NCI-H1092 (cell line): ENCODE measurements around the gene CDK18.

Experiments
- DNase-seq: peaks from one replicate; lab custom pipeline; 2025; lab: John Stamatoyannopoulos, UW

CDK18 gene

GRCh38 chr1:205505076-205505729 is 734 bp downstream of the CDK18 start:
- no peak for DNase-seq

DNA sequence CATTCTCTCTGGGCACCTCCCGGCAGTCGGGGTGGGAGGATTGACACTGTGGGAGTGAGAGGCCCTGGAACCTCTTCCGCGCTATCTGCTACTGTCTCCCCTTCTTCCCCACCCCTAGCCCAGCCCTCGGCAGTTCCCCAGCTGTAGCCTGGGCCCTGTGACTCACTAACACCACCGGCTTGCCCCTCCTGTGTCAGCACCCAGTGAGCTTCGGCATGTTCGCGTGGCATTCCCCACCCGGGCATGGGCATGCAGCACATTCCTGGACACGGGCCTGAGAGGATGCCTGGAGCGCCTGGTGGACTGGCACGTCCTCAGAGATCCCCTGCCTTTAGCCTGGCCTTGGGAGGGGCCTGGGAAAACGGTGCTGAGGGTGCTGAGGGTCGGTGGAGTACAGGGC is 1.3 kb downstream of the CDK18 start:
- DNase-seq = no peak

DNA sequence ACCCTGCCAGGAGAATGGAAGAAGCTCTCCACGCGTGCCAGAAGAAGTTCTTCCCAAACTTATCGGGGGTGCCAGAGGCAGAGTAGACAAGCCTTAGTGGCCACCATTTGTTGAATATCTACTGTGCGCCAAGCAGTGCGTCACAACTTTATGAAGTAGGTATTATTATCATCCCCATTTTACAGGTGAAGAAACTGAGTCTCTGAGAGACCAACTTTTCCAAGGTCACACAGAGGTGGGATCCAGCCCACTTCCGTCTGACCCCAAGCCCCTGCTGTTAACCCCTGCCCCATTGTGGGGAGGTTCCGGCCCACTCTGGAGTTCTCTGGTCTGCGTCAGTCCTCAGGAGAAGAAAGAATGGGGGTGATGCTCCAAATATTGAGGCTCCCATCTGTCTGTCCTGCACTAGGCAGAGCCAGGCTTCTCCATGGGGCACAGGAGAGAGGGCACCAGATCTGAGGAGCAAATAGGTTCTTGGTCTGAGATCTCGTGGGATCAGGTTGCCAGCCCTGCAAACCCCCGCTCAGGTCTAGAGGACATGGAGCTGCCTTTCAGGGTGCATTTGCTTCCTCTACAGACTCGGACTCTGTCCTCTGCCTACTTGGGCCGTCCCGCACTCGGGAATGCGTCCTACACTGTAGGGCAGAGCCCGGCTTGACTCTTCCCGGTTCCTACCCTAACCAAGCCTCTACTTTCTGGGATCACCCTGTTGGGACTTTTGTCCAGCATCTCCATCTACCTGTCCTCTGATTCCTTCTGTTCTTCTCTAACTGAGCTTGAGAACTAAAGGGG is 2.1 kb downstream of the CDK18 start:
- no peak for DNase-seq

- DNase-seq = no peak
These were observed 3.8 kb downstream of the CDK18 start for GRCh38 chr1:205508227-205508714.

GRCh38 chr1:205510308-205510950 is 6.0 kb downstream of the CDK18 start:
- DNase-seq = peak; percentile 58

DNA sequence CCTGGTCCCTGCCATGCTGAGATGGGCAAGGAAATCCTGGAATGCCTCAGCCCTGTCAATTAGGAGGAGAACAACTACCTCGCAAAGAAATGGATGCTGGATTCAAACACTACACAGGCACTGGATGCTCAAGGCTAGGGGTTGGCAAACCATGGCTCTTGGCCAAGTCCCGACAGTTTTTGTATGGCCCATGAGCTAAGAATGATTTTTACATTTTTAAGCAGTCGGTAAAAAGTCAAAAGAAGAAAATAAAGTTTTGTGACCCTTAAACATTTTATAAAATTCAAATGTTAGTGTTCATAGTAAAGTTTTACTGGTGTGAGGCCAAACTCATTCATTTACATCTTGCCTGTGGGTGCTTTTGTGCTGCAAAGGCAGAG is 6.5 kb downstream of the CDK18 start:
- DNase-seq = no peak

GRCh38 chr1:205512059-205513045 is 7.9 kb downstream of the CDK18 start:
- peak; percentile 22 for DNase-seq

GRCh38 chr1:205513774-205514173 is 9.3 kb downstream of the CDK18 start:
- no peak for DNase-seq

DNA sequence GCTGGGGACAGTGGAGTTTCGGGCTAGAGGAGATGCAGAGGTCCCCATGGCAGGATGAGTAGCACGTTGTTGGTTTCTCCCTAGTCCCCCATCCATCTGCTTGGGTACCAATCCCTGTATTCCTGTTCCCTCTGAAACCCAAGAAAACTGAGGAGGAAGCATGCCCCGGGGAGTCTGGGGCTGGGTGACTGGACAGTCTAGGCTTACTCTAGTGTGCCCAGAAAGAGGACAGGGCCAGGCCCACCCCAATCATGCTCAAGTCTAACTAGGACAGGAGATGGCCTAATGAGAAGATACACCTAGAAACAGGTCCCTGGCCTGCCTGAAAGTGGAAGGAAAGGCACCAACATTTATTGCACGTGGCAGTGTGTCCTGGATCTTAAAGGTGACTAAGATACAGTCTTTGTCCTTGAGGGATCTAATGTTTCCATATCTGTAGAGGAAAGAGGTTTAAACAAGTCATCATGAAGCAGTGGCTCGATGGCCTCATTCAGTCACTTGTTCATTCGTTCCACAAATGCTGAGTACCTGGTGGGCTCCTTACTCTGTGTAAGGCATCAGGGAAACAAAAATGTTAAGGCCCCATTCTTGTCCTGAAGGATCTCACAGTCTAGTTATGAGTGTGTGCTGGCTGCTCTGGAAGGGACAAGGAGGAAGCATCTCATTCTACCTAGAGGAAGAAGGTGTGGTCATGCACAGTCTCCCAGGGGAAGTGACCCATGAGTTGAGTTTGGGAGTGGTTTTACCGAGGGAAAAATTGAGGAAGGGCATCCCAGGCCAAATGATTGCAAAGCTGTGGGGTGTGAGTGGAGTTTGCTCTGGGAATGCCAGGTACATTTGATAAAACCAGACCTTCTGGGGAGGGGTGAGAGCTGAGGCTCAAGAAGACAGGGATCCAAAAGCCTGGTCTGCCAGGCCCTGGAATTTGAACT is 10.0 kb downstream of the CDK18 start:
- DNase-seq = no peak

DNA sequence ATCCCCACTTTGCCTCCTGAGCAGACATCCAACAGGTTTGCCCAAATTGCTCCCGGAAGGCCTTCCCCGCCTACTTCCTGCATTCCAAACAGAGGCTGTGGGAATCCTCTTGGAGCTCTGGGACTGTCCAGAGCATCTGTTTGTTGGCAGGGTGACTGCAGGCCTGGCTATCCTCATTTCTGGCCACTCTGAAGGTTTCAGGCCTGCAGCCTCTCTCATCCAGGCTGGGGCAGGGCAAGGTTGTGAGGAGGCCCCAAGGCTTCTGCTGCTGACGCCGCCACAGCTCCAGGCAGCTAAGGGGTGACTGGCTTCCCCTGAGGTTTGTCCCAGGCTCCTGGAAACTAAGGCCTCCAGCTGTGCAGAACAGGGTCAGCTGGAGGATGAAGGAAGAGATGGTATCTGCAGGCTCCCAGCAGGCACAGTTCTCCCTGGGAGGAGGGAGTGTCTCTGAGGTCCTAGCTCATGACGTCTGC is 11.3 kb downstream of the CDK18 start:
- no peak for DNase-seq

GRCh38 chr1:205516362-205516761 is 11.9 kb downstream of the CDK18 start:
- no peak for DNase-seq

GRCh38 chr1:205517288-205517687 is 12.8 kb downstream of the CDK18 start:
- no peak for DNase-seq

GRCh38 chr1:205517763-205518162 is 13.3 kb downstream of the CDK18 start:
- no peak for DNase-seq

- DNase-seq = peak; percentile 17
These were observed 14.4 kb downstream of the CDK18 start for GRCh38 chr1:205518661-205519540.

DNA sequence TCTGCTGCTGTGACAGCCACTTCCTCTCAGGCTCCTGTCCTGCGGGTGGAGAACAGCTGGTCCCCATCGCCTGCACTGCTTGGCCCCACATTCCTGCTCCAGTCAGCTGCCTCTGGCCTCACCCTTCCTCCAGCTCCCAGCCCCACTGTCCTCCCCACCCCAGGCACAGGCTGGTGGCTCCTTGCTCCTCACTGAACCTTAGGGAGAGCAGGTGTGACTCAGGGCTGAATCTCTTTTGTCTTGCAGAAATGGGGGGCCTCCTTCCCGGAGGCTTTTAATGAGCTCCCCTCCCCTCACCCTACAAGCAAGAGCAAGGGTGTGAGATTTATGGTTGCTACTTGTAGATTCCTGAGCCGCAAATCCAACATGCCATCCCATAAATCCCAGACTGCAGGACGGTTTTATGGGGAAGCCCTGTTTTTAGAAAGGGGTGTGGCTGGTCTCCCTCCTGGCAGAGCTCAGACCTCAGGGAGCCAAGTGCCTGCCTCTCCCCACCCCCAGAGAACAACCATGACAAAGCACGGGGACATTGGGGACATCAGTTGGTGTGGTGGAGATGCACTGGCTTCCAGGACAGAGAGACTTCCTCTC is 15.2 kb downstream of the CDK18 start:
- no peak for DNase-seq

- DNase-seq = no peak
These were observed 16.2 kb downstream of the CDK18 start for GRCh38 chr1:205520709-205521108.

DNA sequence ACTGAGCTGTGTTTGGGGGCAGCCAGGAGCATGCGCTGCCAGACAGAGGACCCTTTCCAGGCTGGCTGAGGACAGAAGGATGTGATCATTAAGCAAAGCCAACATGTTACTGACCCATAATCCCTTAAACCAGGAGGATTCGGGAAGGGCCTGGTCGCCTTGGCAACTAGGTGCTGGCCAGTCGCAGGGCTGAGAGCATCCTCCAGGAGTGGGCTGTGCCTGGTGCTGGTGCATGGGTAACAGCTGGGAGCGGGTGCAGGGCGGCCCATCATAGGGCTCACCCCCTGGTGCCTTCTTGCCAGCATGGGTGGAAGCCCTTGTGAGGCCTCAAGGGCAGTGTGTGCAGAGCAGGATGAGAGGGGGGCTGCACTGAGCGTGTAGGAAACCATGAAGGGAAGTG is 17.2 kb downstream of the CDK18 start:
- DNase-seq = no peak

GRCh38 chr1:205522692-205523091 is 18.2 kb downstream of the CDK18 start:
- DNase-seq = no peak

DNA sequence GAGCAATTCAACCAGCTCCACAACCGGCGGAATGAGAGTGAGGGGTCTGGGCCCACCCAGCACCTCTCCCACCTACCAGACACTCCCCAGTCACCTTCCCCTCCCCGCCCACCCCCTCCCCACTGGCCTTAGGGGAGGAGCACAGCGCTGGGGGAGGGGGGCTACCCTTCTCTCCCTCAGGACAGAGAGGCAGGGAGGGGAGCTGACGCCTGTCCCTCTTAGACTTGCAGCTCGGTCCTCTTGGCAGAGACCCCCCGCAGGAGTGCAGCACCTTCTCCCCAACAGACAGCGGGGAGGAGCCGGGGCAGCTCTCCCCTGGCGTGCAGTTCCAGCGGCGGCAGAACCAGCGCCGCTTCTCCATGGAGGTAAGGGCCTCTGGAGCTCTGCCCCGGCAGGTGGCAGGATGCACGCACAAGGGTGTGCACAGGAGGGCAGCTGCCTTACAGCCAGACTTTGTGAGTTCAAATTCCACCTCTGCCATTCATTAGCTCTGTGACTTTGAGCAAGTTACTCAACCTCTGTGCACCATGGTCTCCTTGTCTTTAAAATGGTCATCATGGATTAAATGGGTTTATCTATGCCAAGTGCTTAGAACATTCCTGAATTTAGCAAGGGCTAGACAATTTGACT is 18.9 kb downstream of the CDK18 start:
- no peak for DNase-seq
